Endothelial cell of umbilical vein (primary cell): ENCODE data around the gene DMXL2. TPM values are rescaled to one million over a fixed set of nuclear protein-coding genes. Genes with fewer than 3 reads are reported as not detected.

Experiments used
- BruUV-seq: library from RNA; stranded (reverse); fragments of 400-500 nt; replicated peaks from 2 replicates; lab custom pipeline; 2021; lab: Mats Ljungman, UMichigan
- CTCF ChIA-PET: fragments of 300-600, 350-600 bp; sonication (Branson Sonifier 250); formaldehyde crosslinking; loops from one replicate; lab custom pipeline; 2021; ENCODE audit warnings: antibody characterized with exemption, inconsistent platforms; lab: Charles Lee
- POLR2A ChIA-PET: fragments of 300-600, 350-600 bp; sonication (Branson Sonifier 250); formaldehyde crosslinking; loops from one replicate; lab custom pipeline; 2021; ENCODE audit warnings: antibody characterized with exemption, inconsistent platforms; lab: Charles Lee
- DNase-seq: peaks from one replicate; pipeline ENCODE4 v3.0.0-alpha.2; 2011; ENCODE audit warnings: low read depth, low spot score
- FAIRE-seq: peaks from 2 replicates; lab custom pipeline; 2011; peaks lifted over from hg19 to GRCh38; lab: Jason Lieb, UNC
- H2AFZ ChIP-seq: 2 replicates; pipeline ENCODE4 v1.6.0; 2012; ENCODE audit warnings: low read depth, low read length, control low read depth, inconsistent platforms
- H3K27ac ChIP-seq: 2 replicates; pipeline ENCODE4 v1.5.1; 2011; ENCODE audit warnings: low read depth, mild to moderate bottlenecking, control low read depth, low read length, moderate library complexity; ENCODE audit not compliant: insufficient read depth
- H3K27me3 ChIP-seq, 2 experiments: 2 replicates each; pipeline versions ENCODE4 v1.6.0 to v1.6.1; 2011; ENCODE audit warnings: low read length in 2 of 2, mixed read lengths in 1 of 2; ENCODE audit not compliant: control insufficient read depth in 2 of 2, insufficient read depth in 2 of 2
- H3K36me3 ChIP-seq, 2 experiments: 2 replicates in 1 of 2; 3 replicates in 1 of 2; pipeline ENCODE4 v1.5.1; 2011; ENCODE audit warnings: low read length in 2 of 2, mild to moderate bottlenecking in 1 of 2, moderate library complexity in 1 of 2; ENCODE audit not compliant: control insufficient read depth in 2 of 2, insufficient read depth in 2 of 2; ENCODE audit errors: extremely low read depth in 1 of 2
- H3K4me1 ChIP-seq: 3 replicates; pipeline ENCODE4 v1.5.1; 2011; ENCODE audit warnings: mild to moderate bottlenecking, low read length; ENCODE audit not compliant: control insufficient read depth, insufficient read depth; ENCODE audit errors: extremely low read depth
- H3K4me2 ChIP-seq: 2 replicates; pipeline ENCODE4 v1.6.1; 2011; ENCODE audit warnings: low read length, control low read depth, mixed read lengths; ENCODE audit not compliant: insufficient read depth
- H3K4me3 ChIP-seq, 3 experiments: fragments of 200-600 bp in 1 of 3; sonication (generic), shearing (Covaris generic) in 1 of 3; replicated peaks in 1 of 3; 2 replicates each; pipeline ENCODE4 v1.5.1; 2011 to 2016; ENCODE audit warnings: control low read depth in 3 of 3, low read length in 3 of 3, mild to moderate bottlenecking in 2 of 3, inconsistent platforms in 1 of 3, low read depth in 1 of 3, moderate library complexity in 1 of 3; ENCODE audit not compliant: insufficient read depth in 1 of 3
- H3K79me2 ChIP-seq: 2 replicates; pipeline ENCODE4 v1.6.0; 2012; ENCODE audit warnings: low read length, inconsistent platforms; ENCODE audit not compliant: control insufficient read depth, insufficient read depth
- H3K9ac ChIP-seq: replicated peaks from 2 replicates; pipeline ENCODE3; 2011; ENCODE audit warnings: low read length, control low read depth; ENCODE audit not compliant: insufficient read depth; ENCODE audit errors: extremely low read depth
- H3K9me1 ChIP-seq: replicated peaks from 3 replicates; pipeline ENCODE4 v1.6.0; 2011; ENCODE audit warnings: mild to moderate bottlenecking, low read length; ENCODE audit not compliant: control insufficient read depth, insufficient read depth; ENCODE audit errors: extremely low read depth
- H3K9me3 ChIP-seq: replicated peaks from 2 replicates; pipeline ENCODE4 v1.5.1; 2012; ENCODE audit warnings: low read length, inconsistent platforms; ENCODE audit not compliant: control insufficient read depth, insufficient read depth
- H4K20me1 ChIP-seq: replicated peaks from 2 replicates; pipeline ENCODE3; 2011; ENCODE audit warnings: mild to moderate bottlenecking, low read length; ENCODE audit not compliant: control insufficient read depth, insufficient read depth; ENCODE audit errors: extremely low read depth
- CTCF ChIP-seq, 2 donors: IDR thresholded peaks; 1 replicate in 1 of 2; 2 replicates in 1 of 2; pipeline ENCODE4 v1.5.1; 2011; ENCODE audit warnings: low read length in 2 of 2, mild to moderate bottlenecking in 2 of 2, moderate library complexity in 2 of 2, control low read depth in 1 of 2, inconsistent platforms in 1 of 2, low read depth in 1 of 2; ENCODE audit not compliant: insufficient read depth in 1 of 2; ENCODE audit errors: extremely low read depth in 1 of 2
- EZH2 ChIP-seq: IDR thresholded peaks from 2 replicates; pipeline ENCODE4 v1.6.1; 2012; ENCODE audit warnings: borderline replicate concordance, low read depth, mild to moderate bottlenecking, moderate library complexity, low read length, inconsistent platforms; ENCODE audit not compliant: severe bottlenecking
- FOS ChIP-seq: IDR thresholded peaks from 2 replicates; pipeline ENCODE4 v1.6.1; 2011; ENCODE audit warnings: mild to moderate bottlenecking, low read length, moderate library complexity, borderline replicate concordance; ENCODE audit not compliant: insufficient read depth
- GATA2 ChIP-seq: IDR thresholded peaks from 2 replicates; pipeline ENCODE4 v1.7.0; 2011; ENCODE audit warnings: low read depth, mild to moderate bottlenecking, moderate library complexity, mixed read lengths, low read length; ENCODE audit not compliant: insufficient read length, insufficient read depth
- JUN ChIP-seq: IDR thresholded peaks from 2 replicates; pipeline ENCODE4 v1.6.1; 2011; ENCODE audit warnings: borderline replicate concordance, low read depth; ENCODE audit not compliant: insufficient read length, insufficient read depth
- MAX ChIP-seq: IDR thresholded peaks from 2 replicates; pipeline ENCODE4 v1.6.1; 2011; ENCODE audit not compliant: insufficient read depth, insufficient read length
- MYC ChIP-seq: IDR thresholded peaks from one replicate; pipeline ENCODE4 v1.6.1; 2011; ENCODE audit warnings: mild to moderate bottlenecking, low read depth, low read length
- POLR2AphosphoS5 ChIP-seq: IDR thresholded peaks from 2 replicates; pipeline ENCODE4 v1.6.1; 2012; ENCODE audit warnings: low read depth, mild to moderate bottlenecking, control low read depth, low read length, moderate library complexity; ENCODE audit not compliant: insufficient read depth
- dilution Hi-C: fragments of 300-500 bp; cut with MboI; formaldehyde crosslinking; loops from one replicate; pipeline ENCODE4 v1.15.0; 2019; ENCODE audit warnings: low sequenced_read_pairs; ENCODE audit not compliant: extremely low pct_ligation_motif_present
- intact Hi-C: fragments of 100-400 bp; cut with micrococcal nuclease; formaldehyde crosslinking; loops from one replicate; pipeline ENCODE4 v1.10.0; 2022
- polyA plus RNA-seq, 4 experiments: library from polyadenylated mRNA; depleted of rRNA in 3 of 4; stranded (reverse) in 3 of 4; unstranded in 1 of 4; fragments of >200 nt; gene quantifications; 2 replicates each; pipeline versions ENCODE4 v1.2.1 to v1.2.3, GENCODE V29; 2011 to 2012; ENCODE audit warnings: missing spikeins in 1 of 4
- total RNA-seq: library from RNA; stranded (reverse); gene quantifications from 2 replicates; pipeline ENCODE4 v1.2.3, GENCODE V29; 2021

The DMXL2 gene
- total and polyA plus RNA-seq, 2 donors (not counting 3 experiments of a cell fraction or from before 2014, with no cell fraction given): 6.3 to 10.8 TPM

- Histone ChIP-seq H4K20me1 (no peaks in the 10 kb centered on the region), H3K27me3 (peaks cover 6 to 7% of the 10 kb centered on the region in 2 experiments), H3K36me3 (no peaks in the 10 kb centered on the region), H3K9ac (no peak overlapping the region), H3K79me2 (no peaks in the 10 kb centered on the region), H3K4me1 (peaks cover 2% of the 10 kb centered on the region), H2AFZ (no peak overlapping the region), H3K27ac (no peak overlapping the region), H3K4me3 (no peak overlapping the region), H3K4me2 (no peak overlapping the region), H3K9me3 (no peaks in the 10 kb centered on the region), H3K9me1 (no peaks in the 10 kb centered on the region)
- ChIA-PET CTCF (interaction anchor here (0.8 to 6.3 kb wide), 3 partner anchors 22 to 130 kb away, joined by 3 to 942 read pairs (median 3); no protein-coding TSS in a partner anchor), POLR2A (no interaction called here)
- dilution Hi-C loops: no loop called here
- no peak for TF ChIP-seq JUN
- no peak for TF ChIP-seq EZH2
- peak; percentile 33 for TF ChIP-seq FOS
- no peak for TF ChIP-seq CTCF (IDR thresholded peaks at IDR 0.05; ENCODE audit: extremely low read depth in 1 of 2, insufficient read depth in 1 of 2, low read depth in 1 of 2, low read length in 2 of 2)
- TF ChIP-seq GATA2: peak; percentile 69
- no peak for TF ChIP-seq POLR2AphosphoS5
- TF ChIP-seq MYC: no peak
- no peak for TF ChIP-seq MAX
- peak; percentile 42 for DNase-seq
- intact Hi-C loops: no loop called here
- BruUV-seq: no TSS peak
- FAIRE-seq: peak; percentile 12
Measured at GRCh38 chr15:51647128-51647562, 24.6 kb upstream of the DMXL2 start.
